SU-DHL-6 (cell line): ENCODE data around the gene USP12.
"Not testable (repeated sequence)": the region's sequence is repeated elsewhere in the genome, so short reads cannot be mapped to it uniquely, and the experiment has no call there.

Experiments used
- H2AFZ ChIP-seq: fragments of 200-600 bp; sonication (generic); 2 replicates; pipeline ENCODE4 v1.6.1; 2014; ENCODE audit warnings: low read depth, mild to moderate bottlenecking, moderate library complexity, mixed read lengths, antibody characterized with exemption, low read length; ENCODE audit not compliant: severe bottlenecking
- H3F3A ChIP-seq: fragments of 200-600 bp; shearing (Covaris generic); 2 replicates; pipeline ENCODE4 v1.6.0; 2016; ENCODE audit warnings: antibody characterized with exemption, mild to moderate bottlenecking; ENCODE audit not compliant: insufficient read depth
- H3K27ac ChIP-seq: fragments of 200-600 bp; sonication (generic); 2 replicates; pipeline ENCODE4 v1.5.1; 2016; ENCODE audit warnings: low read depth, mild to moderate bottlenecking, low read length, moderate library complexity, mixed read lengths
- H3K27me3 ChIP-seq: fragments of 200-600 bp; sonication (generic), shearing (Covaris generic); 2 replicates; pipeline ENCODE4 v1.6.0; 2014; ENCODE audit warnings: mild to moderate bottlenecking, low read length
- H3K36me3 ChIP-seq: fragments of 200-600 bp; sonication (generic); 2 replicates; pipeline ENCODE4 v1.6.1; 2014; ENCODE audit warnings: mild to moderate bottlenecking, low read length, mixed read lengths
- H3K4me2 ChIP-seq: fragments of 300-600, 200-600 bp; shearing (Covaris generic), sonication (generic); 2 replicates; pipeline ENCODE4 v1.6.0; 2014; ENCODE audit warnings: low read length, low read depth, mild to moderate bottlenecking; ENCODE audit not compliant: poor library complexity, severe bottlenecking
- H3K4me3 ChIP-seq: fragments of 200-600 bp; sonication (generic); 2 replicates; pipeline ENCODE4 v1.5.1; 2014; ENCODE audit warnings: antibody characterized with exemption, low read length, mild to moderate bottlenecking, mixed read lengths; ENCODE audit not compliant: insufficient read depth, poor library complexity, severe bottlenecking
- H3K79me2 ChIP-seq: fragments of 200-600 bp; sonication (generic); 2 replicates; pipeline ENCODE4 v1.6.1; 2014; ENCODE audit warnings: mild to moderate bottlenecking, low read length, moderate library complexity; ENCODE audit not compliant: insufficient read depth
- H3K9ac ChIP-seq: fragments of 200-600 bp; sonication (generic); 2 replicates; pipeline ENCODE4 v1.7.0; 2014; ENCODE audit warnings: mild to moderate bottlenecking, low read length
- H3K9me2 ChIP-seq: fragments of 200-600 bp; sonication (generic); replicated peaks from 2 replicates; pipeline ENCODE4 v1.6.1; 2014; ENCODE audit warnings: low read length; ENCODE audit not compliant: insufficient read depth
- H3K9me3 ChIP-seq: fragments of 200-600 bp; sonication (generic); 2 replicates; pipeline ENCODE4 v1.6.1; 2014; ENCODE audit warnings: low read length, mixed read lengths; ENCODE audit not compliant: insufficient read depth
- H4K20me1 ChIP-seq: fragments of 200-600 bp; sonication (generic); 2 replicates; pipeline ENCODE4 v1.6.1; 2014; ENCODE audit warnings: low read depth, mild to moderate bottlenecking, antibody characterized with exemption, low read length, moderate library complexity, mixed read lengths
- CTCF ChIP-seq: fragments of 200-600 bp; sonication (generic); IDR thresholded peaks from one replicate; pipeline ENCODE4 v1.5.1; 2017; ENCODE audit warnings: antibody characterized with exemption, mild to moderate bottlenecking, low read length, moderate library complexity; ENCODE audit not compliant: insufficient read depth, poor library complexity, severe bottlenecking
- EZH2phosphoT487 ChIP-seq: fragments of 200-600 bp; sonication (generic), shearing (Covaris generic); conservative IDR thresholded peaks from 2 replicates; pipeline ENCODE4 v1.6.1; 2018; ENCODE audit warnings: mild to moderate bottlenecking, antibody characterized with exemption, low read length, moderate library complexity, mixed read lengths

USP12 gene

GRCh38 chr13:27192973-27193372 is 21.4 kb upstream of the USP12 start:
- Histone ChIP-seq H3K9me2 (no peaks in the 10 kb centered on the region), H2AFZ (no peak overlapping the region), H3K4me3 (no peak overlapping the region), H3K27me3 (no peaks in the 10 kb centered on the region), H3K9ac (no peak overlapping the region), H3K9me3 (no peaks in the 10 kb centered on the region), H3K36me3 (no peaks in the 10 kb centered on the region), H4K20me1 (no peaks in the 10 kb centered on the region), H3K79me2 (no peaks in the 10 kb centered on the region), H3K4me2 (no peak overlapping the region), H3F3A (no peaks in the 10 kb centered on the region), H3K27ac (no peak overlapping the region)
- no peak for TF ChIP-seq EZH2phosphoT487
- no peak for TF ChIP-seq CTCF

GRCh38 chr13:27192367-27192766 is 20.8 kb upstream of the USP12 start:
- not testable (repeated sequence) for H3K9me3 ChIP-seq, H3K4me3 ChIP-seq, H3K36me3 ChIP-seq, H3K9ac ChIP-seq, H3K27me3 ChIP-seq, H3K4me2 ChIP-seq, H3K9me2 ChIP-seq, H3K79me2 ChIP-seq, H3K27ac ChIP-seq, H4K20me1 ChIP-seq, H2AFZ ChIP-seq, H3F3A ChIP-seq

- Histone ChIP-seq H3K4me3 (no peak overlapping the region), H3K27me3 (no peaks in the 10 kb centered on the region), H3K4me2 (no peak overlapping the region), H3F3A (no peaks in the 10 kb centered on the region), H3K27ac (no peak overlapping the region), H3K9me3 (no peaks in the 10 kb centered on the region), H2AFZ (no peak overlapping the region), H3K9me2 (no peaks in the 10 kb centered on the region), H4K20me1 (no peaks in the 10 kb centered on the region), H3K36me3 (no peaks in the 10 kb centered on the region), H3K9ac (no peak overlapping the region), H3K79me2 (no peaks in the 10 kb centered on the region)
- TF ChIP-seq EZH2phosphoT487, result no peak
- TF ChIP-seq CTCF, result no peak
Observed at GRCh38 chr13:27189192-27189591, 17.6 kb upstream of the USP12 start.

- Histone ChIP-seq H3F3A (no peaks in the 10 kb centered on the region), H3K4me2 (no peak overlapping the region), H3K4me3 (no peak overlapping the region), H3K36me3 (no peaks in the 10 kb centered on the region), H4K20me1 (no peaks in the 10 kb centered on the region), H3K27me3 (no peaks in the 10 kb centered on the region), H3K9me3 (no peaks in the 10 kb centered on the region), H3K79me2 (no peaks in the 10 kb centered on the region), H3K9ac (no peak overlapping the region), H3K9me2 (no peaks in the 10 kb centered on the region), H2AFZ (peak overlapping the region; percentile 19), H3K27ac (no peak overlapping the region)
- TF ChIP-seq EZH2phosphoT487, result no peak
- no peak for TF ChIP-seq CTCF
Observed at GRCh38 chr13:27188239-27188638, 16.6 kb upstream of the USP12 start.
